HepG2 (cell line): Measurements from ENCODE around the gene ADARB2. TPM values are rescaled to one million over a fixed set of nuclear protein-coding genes. Genes with fewer than 3 reads are reported as not detected.

Experiments used
- ATAC-seq: fragments of 200-7000 bp; cut with Tn5 transposase; 3 replicates; pipeline ENCODE4 v1.9.1; 2020; ENCODE audit warnings: mild to moderate bottlenecking, moderate library complexity
- BruUV-seq: library from RNA; stranded (reverse); fragments of 400-500 nt; replicated peaks from 2 replicates; lab custom pipeline; 2021; lab: Mats Ljungman, UMichigan
- CTCF ChIA-PET: fragments of 300-600 bp; formaldehyde crosslinking; extraction: SDS; loops from one replicate; lab custom pipeline; 2021; ENCODE audit warnings: low total read pairs, inconsistent platforms, low intra/inter-chr PET ratio; lab: Yijun Ruan, JAX
- POLR2A ChIA-PET: fragments of 350-600 bp; sonication (Branson Sonifier 250); formaldehyde crosslinking; loops from one replicate; lab custom pipeline; 2020; ENCODE audit warnings: antibody characterized with exemption, inconsistent platforms; lab: Yijun Ruan, JAX
- DNase-seq: peaks from one replicate; pipeline ENCODE4 v3.0.0-alpha.2; 2015; ENCODE audit warnings: low spot score
- FAIRE-seq: peaks from 3 replicates; lab custom pipeline; 2011; peaks lifted over from hg19 to GRCh38; lab: Jason Lieb, UNC
- H2AFZ ChIP-seq: one replicate; pipeline ENCODE4 v1.6.1; 2011; ENCODE audit warnings: low read length, inconsistent platforms
- H3K27ac ChIP-seq: fragments of 300-600 bp; 3 replicates; pipeline ENCODE4 v1.8.0; 2011; ENCODE audit warnings: mixed run types, mild to moderate bottlenecking, mixed read lengths, low read length, inconsistent platforms; ENCODE audit not compliant: insufficient read depth; ENCODE audit errors: extremely low read length
- H3K27me3 ChIP-seq, 2 experiments: fragments of 200-600 bp in 1 of 2; 2 replicates in 1 of 2; 3 replicates in 1 of 2; pipeline versions ENCODE4 v1.6.0 to v1.8.0; 2011; ENCODE audit warnings: low read length in 2 of 2, mild to moderate bottlenecking in 2 of 2, moderate library complexity in 2 of 2, inconsistent platforms in 1 of 2; ENCODE audit not compliant: insufficient read depth in 2 of 2, control insufficient read depth in 1 of 2
- H3K36me3 ChIP-seq, 2 experiments: fragments of 200-600 bp in 1 of 2; replicated peaks in 1 of 2; 2 replicates in 1 of 2; 3 replicates in 1 of 2; pipeline versions ENCODE4 v1.5.1 to v1.8.0; 2011; ENCODE audit warnings: low read length in 2 of 2, inconsistent platforms in 1 of 2; ENCODE audit not compliant: insufficient read depth in 2 of 2, control insufficient read depth in 1 of 2
- H3K4me1 ChIP-seq: 2 replicates; pipeline ENCODE4 v1.5.1; 2012; ENCODE audit warnings: low read length, inconsistent platforms; ENCODE audit not compliant: insufficient read depth
- H3K4me2 ChIP-seq: 2 replicates; pipeline ENCODE4 v1.6.0; 2011; ENCODE audit warnings: low read depth, low read length, inconsistent platforms
- H3K4me3 ChIP-seq, 3 experiments: fragments of 200-600 bp in 1 of 3; sonication (generic), shearing (Covaris generic) in 1 of 3; replicated peaks in 1 of 3; 2 replicates each; pipeline ENCODE4 v1.5.1; 2011 to 2016; ENCODE audit warnings: low read length in 3 of 3, inconsistent platforms in 2 of 3, low read depth in 2 of 3, mild to moderate bottlenecking in 2 of 3, control low read depth in 1 of 3, mixed read lengths in 1 of 3; ENCODE audit not compliant: insufficient read depth in 1 of 3
- H3K79me2 ChIP-seq: one replicate; pipeline ENCODE4 v1.6.1; 2011; ENCODE audit warnings: low read length, inconsistent platforms; ENCODE audit not compliant: insufficient read depth
- H3K9ac ChIP-seq: 2 replicates; pipeline ENCODE4 v1.6.0; 2011; ENCODE audit warnings: mild to moderate bottlenecking, low read depth, low read length, inconsistent platforms; ENCODE audit not compliant: insufficient read depth
- H3K9me3 ChIP-seq: 2 replicates; pipeline ENCODE4 v1.5.1; 2012; ENCODE audit warnings: mild to moderate bottlenecking, low read length
- H4K20me1 ChIP-seq: 2 replicates; pipeline ENCODE4 v1.6.0; 2011; ENCODE audit warnings: inconsistent platforms, mild to moderate bottlenecking, low read length, moderate library complexity; ENCODE audit not compliant: insufficient read depth
- CREB1 ChIP-seq, 2 experiments: fragments of 450-650 bp in 1 of 2; IDR thresholded peaks; 2 replicates each; pipeline ENCODE4 v1.6.1; 2016 to 2017; ENCODE audit warnings: control low read depth in 1 of 2, mild to moderate bottlenecking in 1 of 2, missing compliant biosample characterization in 1 of 2, missing genetic modification characterization in 1 of 2
- MNT ChIP-seq: fragments of 450-650 bp; IDR thresholded peaks from 2 replicates; pipeline ENCODE4 v1.6.1; 2016
- PAX8 ChIP-seq: sonication (generic); formaldehyde crosslinking; IDR thresholded peaks from 2 replicates; pipeline ENCODE4 v1.8.0; 2022; ENCODE audit warnings: mild to moderate bottlenecking, missing genetic modification reagents, borderline replicate concordance
- POGK ChIP-seq: sonication (generic); formaldehyde crosslinking; conservative IDR thresholded peaks from 2 replicates; pipeline ENCODE4 v1.8.0; 2022; ENCODE audit warnings: mild to moderate bottlenecking, moderate library complexity, missing genetic modification reagents
- ZNF501 ChIP-seq: sonication (generic); formaldehyde crosslinking; IDR thresholded peaks from 2 replicates; pipeline ENCODE4 v1.5.1; 2020; ENCODE audit warnings: mild to moderate bottlenecking, moderate library complexity, missing genetic modification reagents
- ZNF83 ChIP-seq: sonication (generic); formaldehyde crosslinking; IDR thresholded peaks from 2 replicates; pipeline ENCODE4 v1.4.0; 2020; ENCODE audit warnings: missing genetic modification reagents, mild to moderate bottlenecking, borderline replicate concordance
- WGBS: methylation state at CpG from one replicate; pipeline ENCODE4 v1.1.6; 2017; ENCODE audit warnings: low lambda C conversion rate; 5-methylcytosine and 5-hydroxymethylcytosine counted together
- in situ Hi-C: cut with HindIII; loops from 2 replicates; pipeline ENCODE4 v1.10.0; 2017; ENCODE audit warnings: low pct_unique_long_range_greater_than_20kb; ENCODE audit not compliant: extremely low pct_ligation_motif_present
- intact Hi-C: fragments of 100-400 bp; cut with micrococcal nuclease; formaldehyde crosslinking; loops from one replicate; pipeline ENCODE4 v1.10.0; 2022; ENCODE audit not compliant: unreplicated experiment
- polyA plus RNA-seq, 8 experiments: library from polyadenylated mRNA; depleted of rRNA in 3 of 8; stranded (reverse) in 7 of 8; unstranded in 1 of 8; fragments of >200 nt; fragmentation: Illumina TruSeq in 4 of 8; extraction: Trizol in 4 of 8; gene quantifications; 2 replicates each; pipeline versions ENCODE4 v1.2.1 to v1.2.3, GENCODE V29; 2011 to 2016; ENCODE audit warnings: low read depth in 4 of 8, missing spikeins in 1 of 8, mixed read lengths in 1 of 8; ENCODE audit not compliant: insufficient read depth in 1 of 8
- total RNA-seq, 5 experiments: library from RNA; depleted of rRNA; stranded (reverse); fragments of >200 nt; fragmentation: Illumina TruSeq; extraction: Trizol; gene quantifications; 2 replicates each; pipeline ENCODE4 v1.2.3, GENCODE V29; 2016; ENCODE audit warnings: low read depth in 1 of 5

ADARB2 gene
- total and polyA plus RNA-seq, 2 of the 13 experiments (the other 11 are each of a cell fraction or from before 2014, with no cell fraction given), result not detected

GRCh38 chr10:1504940-1505339, 232.4 kb downstream of the ADARB2 start:
- no peak for FAIRE-seq
- Histone ChIP-seq H3K9ac (no peak overlapping the region), H3K36me3 (no peaks in the 10 kb centered on the region), H3K27me3 (peaks cover 2 to 27% of the 10 kb centered on the region in 2 experiments; a peak in 2 of 5 replicates), H3K27ac (no peak overlapping the region), H2AFZ (no peak overlapping the region), H3K4me2 (no peak overlapping the region), H3K4me3 (no peak overlapping the region), H3K4me1 (no peaks in the 10 kb centered on the region), H4K20me1 (no peaks in the 10 kb centered on the region), H3K9me3 (no peaks in the 10 kb centered on the region), H3K79me2 (no peaks in the 10 kb centered on the region)
- POLR2A ChIA-PET, result no interaction called here
- ATAC-seq, result no peak
- in situ Hi-C loops, result no loop called here
- no peak for DNase-seq
- no TSS peak for BruUV-seq
- CTCF ChIA-PET, result no interaction called here
- intact Hi-C loops, result no loop called here
- TF ChIP-seq CREB1 (IDR thresholded peaks at IDR 0.05), result peak; percentile 29; the same call in 1 of the 2 replicates
- TF ChIP-seq CREB1 (CRISPR knock-in tag; IDR thresholded peaks at IDR 0.05), result no peak
- TF ChIP-seq ZNF501 (CRISPR knock-in tag), result no peak
- no peak for TF ChIP-seq PAX8
- TF ChIP-seq MNT, result peak; percentile 84
- 22% methylated on average over 7 of the region's 8 CpGs for WGBS

- no peak for ATAC-seq
- no TSS peak for BruUV-seq
- H3K4me3 ChIP-seq, result no peak overlapping the region
- WGBS, result 39% methylated on average over 14 of the region's 15 CpGs
- DNase-seq, result no peak
- POLR2A ChIA-PET, result no interaction called here
- no peak for TF ChIP-seq ZNF83 (CRISPR knock-in tag)
- no peak for TF ChIP-seq POGK (CRISPR knock-in tag)
- TF ChIP-seq, all 625 proteins: peak for 0
- Histone ChIP-seq H3K27me3 (peaks cover 2 to 27% of the 10 kb centered on the region in 2 experiments; a peak in 2 of 5 replicates), H3K4me2 (no peak overlapping the region), H3K4me1 (no peaks in the 10 kb centered on the region), H3K9me3 (no peaks in the 10 kb centered on the region), H3K79me2 (no peaks in the 10 kb centered on the region), H4K20me1 (no peaks in the 10 kb centered on the region), H2AFZ (no peak overlapping the region), H3K9ac (no peak overlapping the region), H3K36me3 (no peaks in the 10 kb centered on the region), H3K27ac (no peak overlapping the region)
- in situ Hi-C loops (no loop called here), intact Hi-C loops (no loop called here)
- CTCF ChIA-PET, result no interaction called here
- no peak for FAIRE-seq
Measured at GRCh38 chr10:1504286-1504685, 233.0 kb downstream of the ADARB2 start.
